Neural cell (in vitro differentiated cells): Measurements from ENCODE around the gene E4F1.

Experiments used
- CTCF ChIP-seq: fragments of 450-650 bp; IDR thresholded peaks from 2 replicates; pipeline ENCODE4 v1.5.1; 2014; ENCODE audit warnings: antibody characterized with exemption, mild to moderate bottlenecking, moderate library complexity; ENCODE audit not compliant: poor library complexity, severe bottlenecking
- EP300 ChIP-seq: fragments of 450-650 bp; conservative IDR thresholded peaks from 2 replicates; pipeline ENCODE4 v1.6.1; 2014; ENCODE audit warnings: antibody characterized with exemption, mild to moderate bottlenecking, moderate library complexity; ENCODE audit not compliant: poor library complexity, severe bottlenecking
- EZH2 ChIP-seq: fragments of 200-600, 300-800 bp; shearing (Covaris generic), sonication (generic); IDR thresholded peaks from 2 replicates; pipeline ENCODE4 v1.6.1; 2014; ENCODE audit warnings: antibody characterized with exemption, low read length, borderline replicate concordance, mild to moderate bottlenecking; ENCODE audit not compliant: insufficient read depth, poor library complexity, severe bottlenecking
- MXI1 ChIP-seq: fragments of 450-650 bp; conservative IDR thresholded peaks from 2 replicates; pipeline ENCODE4 v1.6.1; 2014; ENCODE audit warnings: antibody characterized with exemption, mild to moderate bottlenecking; ENCODE audit not compliant: poor library complexity, severe bottlenecking
- POLR2AphosphoS5 ChIP-seq: IDR thresholded peaks from 2 replicates; pipeline ENCODE4 v1.6.1; 2012
- RAD21 ChIP-seq: fragments of 450-650 bp; conservative IDR thresholded peaks from 2 replicates; pipeline ENCODE4 v1.6.1; 2014; ENCODE audit warnings: antibody characterized with exemption, mild to moderate bottlenecking, moderate library complexity
- REST ChIP-seq: IDR thresholded peaks from 2 replicates; pipeline ENCODE4 v1.6.1; 2012; ENCODE audit warnings: borderline replicate concordance
- TAF1 ChIP-seq: IDR thresholded peaks from 2 replicates; pipeline ENCODE4 v1.6.1; 2012; ENCODE audit warnings: low read depth

GRCh38 chr16:2284797-2285576, 61.6 kb downstream of the E4F1 start:
- TF ChIP-seq EP300 (no peak), POLR2AphosphoS5 (no peak), CTCF (no peak), MXI1 (no peak), EZH2 (no peak), RAD21 (no peak), REST (no peak), TAF1 (no peak)
